ENCODE data around the gene EFCAB9. TPM values are rescaled to one million over a fixed set of nuclear protein-coding genes. Genes with fewer than 3 reads are reported as not detected.

The EFCAB9 gene
- total RNA-seq, 6 experiments from 2014 or later: not detected

DNA sequence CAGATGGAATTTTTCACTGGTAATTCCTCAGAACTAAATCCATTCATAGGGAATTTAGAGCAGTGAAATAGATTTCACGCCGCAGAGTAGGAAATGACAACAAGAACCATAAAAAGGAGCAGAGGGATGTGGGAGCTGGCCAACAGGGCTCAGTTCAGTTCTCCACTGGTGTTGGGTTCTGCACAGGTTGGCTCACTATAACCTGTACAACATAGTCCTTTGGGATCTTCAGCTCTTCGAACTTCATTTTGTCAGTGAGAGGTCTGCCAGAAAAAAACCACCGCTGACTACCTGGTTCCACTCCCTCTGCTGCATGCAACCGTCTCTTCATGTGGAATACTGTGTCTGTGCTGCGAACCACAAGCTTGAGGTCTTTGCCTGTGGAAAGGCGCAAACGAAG is 17.7 kb downstream of the EFCAB9 start:
- peaks cover 0 to 11% (median 0%) of the 10 kb centered on the region in 4 donors for H3K36me3 ChIP-seq
- no peak overlapping the region for H3K27ac ChIP-seq
- intact Hi-C loops (cut with DNase I): no loop called here
- ATAC-seq (no peak), DNase-seq (no peak)
- H3K4me3 ChIP-seq: no peak overlapping the region
- WGBS (ENCODE audit: insufficient coverage, low coverage, low lambda C conversion rate, missing lambda C conversion rate): 98% methylated on average over 5 of the region's 8 CpGs
- TF ChIP-seq POLR2A (IDR thresholded peaks at IDR 0.05) (no peak), CTCF (IDR thresholded peaks at IDR 0.05) (no peak)
- H3K4me1 ChIP-seq: no peaks in the 10 kb centered on the region
- no peaks in the 10 kb centered on the region for H3K9me3 ChIP-seq
- no peaks in the 10 kb centered on the region for H3K27me3 ChIP-seq

GRCh38 chr5:172213126-172213525 is 19.2 kb downstream of the EFCAB9 start:
- Histone ChIP-seq H3K36me3 (peaks cover 0 to 11% (median 0%) of the 10 kb centered on the region in 4 donors), H3K27me3 (no peaks in the 10 kb centered on the region), H3K4me3 (no peak overlapping the region), H3K4me1 (no peaks in the 10 kb centered on the region), H3K9me3 (no peaks in the 10 kb centered on the region), H3K27ac (no peak overlapping the region)
- no peak for TF ChIP-seq CTCF (IDR thresholded peaks at IDR 0.05)
- TF ChIP-seq POLR2A (IDR thresholded peaks at IDR 0.05): no peak
- no peak for ATAC-seq
- intact Hi-C loops (cut with DNase I): no loop called here
- no peak for DNase-seq
- WGBS (ENCODE audit: insufficient coverage, low coverage, low lambda C conversion rate, missing lambda C conversion rate): 100% methylated on average over 4 of the region's 4 CpGs

DNA sequence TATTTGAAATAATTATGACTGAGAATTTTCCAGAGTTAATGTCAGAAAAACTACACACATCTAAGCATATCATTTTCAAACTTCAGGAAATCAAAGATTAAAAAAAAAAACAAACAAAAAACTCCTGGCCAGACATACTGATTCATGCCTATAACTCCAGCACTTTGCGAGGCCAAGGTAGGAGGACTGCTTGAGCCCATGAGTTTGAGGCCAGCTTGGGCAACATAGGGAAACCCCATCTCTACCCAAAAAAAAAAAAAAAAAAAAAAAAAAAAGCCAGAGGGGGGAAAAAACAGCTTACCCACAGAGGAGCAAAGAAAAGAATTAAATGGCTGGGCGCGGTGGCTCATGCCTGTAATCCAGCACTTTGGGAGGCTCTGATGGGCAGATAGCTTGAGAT is 22.4 kb downstream of the EFCAB9 start:
- intact Hi-C loops (cut with DNase I): no loop called here
- Histone ChIP-seq H3K27ac (no peak overlapping the region), H3K36me3 (peaks cover 0 to 5% (median 0%) of the 10 kb centered on the region in 4 donors), H3K4me3 (no peak overlapping the region), H3K9me3 (no peaks in the 10 kb centered on the region), H3K4me1 (no peaks in the 10 kb centered on the region), H3K27me3 (no peaks in the 10 kb centered on the region)
- no peak for ATAC-seq
- 100% methylated on average over 3 of the region's 3 CpGs for WGBS (ENCODE audit: insufficient coverage, low coverage, low lambda C conversion rate, missing lambda C conversion rate)
- TF ChIP-seq CTCF (IDR thresholded peaks at IDR 0.05) (no peak), POLR2A (IDR thresholded peaks at IDR 0.05) (no peak)
- no peak for DNase-seq

DNA sequence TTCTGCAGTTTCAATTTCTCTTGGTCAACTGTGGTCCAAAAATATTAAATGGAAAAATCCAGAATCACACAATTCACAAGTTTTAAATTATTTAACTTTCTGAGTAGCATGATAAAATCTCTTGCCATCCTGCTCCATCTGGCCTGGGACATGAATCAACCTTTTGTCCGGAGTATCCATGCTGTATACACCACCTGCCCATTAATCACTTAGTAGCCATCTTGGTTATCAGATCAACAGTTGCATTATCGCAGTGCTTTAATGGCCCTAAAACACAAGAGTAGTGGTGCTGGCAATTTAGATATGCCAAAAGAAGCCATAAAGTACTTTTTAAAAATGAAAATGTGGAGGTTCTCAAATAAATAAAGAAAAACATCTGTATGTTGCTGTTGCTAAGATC is 25.3 kb downstream of the EFCAB9 start:
- no peak for ATAC-seq
- Histone ChIP-seq H3K27me3 (no peaks in the 10 kb centered on the region), H3K4me1 (no peaks in the 10 kb centered on the region), H3K9me3 (no peaks in the 10 kb centered on the region), H3K27ac (no peak overlapping the region), H3K36me3 (no peaks in the 10 kb centered on the region), H3K4me3 (no peak overlapping the region)
- intact Hi-C loops (cut with DNase I): no loop called here
- TF ChIP-seq POLR2A (IDR thresholded peaks at IDR 0.05): no peak
- 100% methylated on average over 2 of the region's 2 CpGs for WGBS (ENCODE audit: insufficient coverage, low coverage, low lambda C conversion rate, missing lambda C conversion rate)
- no peak for DNase-seq

- H3K9me3 ChIP-seq: no peaks in the 10 kb centered on the region
- H3K27ac ChIP-seq: no peak overlapping the region
- no peaks in the 10 kb centered on the region for H3K27me3 ChIP-seq
- ATAC-seq: no peak
- no peak for DNase-seq
- H3K4me3 ChIP-seq: no peak overlapping the region
- no peaks in the 10 kb centered on the region for H3K4me1 ChIP-seq
- no peak for TF ChIP-seq POLR2A (IDR thresholded peaks at IDR 0.05)
- no peak for TF ChIP-seq CTCF (IDR thresholded peaks at IDR 0.05)
- intact Hi-C loops (cut with DNase I): no loop called here
- 89% methylated on average over 8 of the region's 10 CpGs for WGBS (ENCODE audit: insufficient coverage, low coverage, low lambda C conversion rate, missing lambda C conversion rate)
- H3K36me3 ChIP-seq: no peaks in the 10 kb centered on the region
These were observed 30.2 kb downstream of the EFCAB9 start for GRCh38 chr5:172223901-172224873.
